ENCODE results near the gene RAB11FIP5.

The RAB11FIP5 gene

GRCh38 chr2:73084971-73085370 lies 27.8 kb downstream of the RAB11FIP5 start:
- DNase-seq (ENCODE audit: low spot score) = no peak

- no peak for DNase-seq (ENCODE audit: low spot score)
These were observed 28.6 kb downstream of the RAB11FIP5 start for GRCh38 chr2:73083886-73084800.

- DNase-seq (ENCODE audit: low spot score) = no peak
These were observed 30.0 kb downstream of the RAB11FIP5 start for GRCh38 chr2:73082523-73083410.

- no peak for DNase-seq (ENCODE audit: low spot score)
These were observed 31.5 kb downstream of the RAB11FIP5 start for GRCh38 chr2:73081181-73081671.

- DNase-seq (ENCODE audit: low spot score) = no peak
These were observed 32.2 kb downstream of the RAB11FIP5 start for GRCh38 chr2:73080321-73081131.

- DNase-seq (ENCODE audit: low spot score) = no peak
These were observed 33.1 kb downstream of the RAB11FIP5 start for GRCh38 chr2:73079636-73080035.

GRCh38 chr2:73078457-73079411 lies 34.0 kb downstream of the RAB11FIP5 start:
- no peak for DNase-seq (ENCODE audit: low spot score)

- DNase-seq (ENCODE audit: low spot score) = no peak
These were observed 35.3 kb downstream of the RAB11FIP5 start for GRCh38 chr2:73077424-73077795.

GRCh38 chr2:73076701-73077423 lies 35.9 kb downstream of the RAB11FIP5 start:
- DNase-seq (ENCODE audit: low spot score) = no peak

GRCh38 chr2:73075477-73076373 lies 37.0 kb downstream of the RAB11FIP5 start:
- DNase-seq (ENCODE audit: low spot score) = peak; percentile 12

GRCh38 chr2:73074110-73075069 lies 38.4 kb downstream of the RAB11FIP5 start:
- no peak for DNase-seq (ENCODE audit: low spot score)

GRCh38 chr2:73072416-73072815 lies 40.3 kb downstream of the RAB11FIP5 start:
- DNase-seq (ENCODE audit: low spot score) = no peak

GRCh38 chr2:73072129-73072395 lies 40.7 kb downstream of the RAB11FIP5 start:
- peak; percentile 11 for DNase-seq (ENCODE audit: low spot score)

- peak; percentile 93 for DNase-seq (ENCODE audit: low spot score)
These were observed 41.2 kb downstream of the RAB11FIP5 start, which contains the start of gene SFXN5 for GRCh38 chr2:73071360-73072128. TSS of gene SFXN5 (minus strand) at chr2:73071712. CDS start at chr2:73071705, 7 bp downstream.

- DNase-seq (ENCODE audit: low spot score) = peak; percentile 53
These were observed 41.9 kb downstream of the RAB11FIP5 start for GRCh38 chr2:73070643-73071359.
